K562 (cell line): ENCODE data around the gene WDR18.

Experiments used
- CEBPB ChIP-seq: fragments of 450-650 bp; IDR thresholded peaks from 2 replicates; pipeline ENCODE4 v1.6.1; 2016; ENCODE audit warnings: missing genetic modification characterization, missing compliant biosample characterization
- GABPA ChIP-seq: fragments of 200-800 bp; sonication (Bioruptor generic); conservative IDR thresholded peaks from 2 replicates; pipeline ENCODE4 v1.6.1; 2016; ENCODE audit warnings: low read depth, missing genetic modification characterization, missing compliant biosample characterization
- MTA3 ChIP-seq: fragments of 450-650 bp; formaldehyde crosslinking; IDR thresholded peaks from 2 replicates; pipeline ENCODE4 v1.6.1; 2017; ENCODE audit warnings: mild to moderate bottlenecking, borderline replicate concordance
- MTF1 ChIP-seq: fragments of 250-450 bp; sonication (Bioruptor Pico); IDR thresholded peaks from 2 replicates; pipeline ENCODE4 v1.9.0; 2021; ENCODE audit warnings: moderate library complexity, mild to moderate bottlenecking, inconsistent platforms, borderline replicate concordance
- MYC ChIP-seq, 2 experiments: fragments of 250-450 bp in 1 of 2; sonication (Bioruptor Pico) in 1 of 2; IDR thresholded peaks; 2 replicates each; pipeline versions ENCODE4 v1.5.1 to v1.6.1; 2012 to 2021; ENCODE audit warnings: low read depth in 2 of 2, borderline replicate concordance in 1 of 2, improper control_type of control experiment in 1 of 2, low read length in 1 of 2, mild to moderate bottlenecking in 1 of 2, moderate library complexity in 1 of 2
- NCOA1 ChIP-seq: fragments of 450-650 bp; IDR thresholded peaks from 2 replicates; pipeline ENCODE4 v1.6.1; 2016; ENCODE audit warnings: low read depth
- POLR2A ChIP-seq: fragments of 450-650 bp; conservative IDR thresholded peaks from 2 replicates; pipeline ENCODE4 v1.6.1; 2016
- POLR2AphosphoS5 ChIP-seq: IDR thresholded peaks from 2 replicates; pipeline ENCODE4 v1.6.1; 2011; ENCODE audit warnings: mild to moderate bottlenecking, low read depth, low read length, moderate library complexity; ENCODE audit not compliant: control insufficient read depth, insufficient read depth
- RCOR1 ChIP-seq, 2 experiments: IDR thresholded peaks; 2 replicates each; pipeline ENCODE4 v1.6.1; 2012; ENCODE audit warnings: low read depth in 2 of 2, low read length in 2 of 2, borderline replicate concordance in 1 of 2, improper control_type of control experiment in 1 of 2
- SMAD2 ChIP-seq: fragments of 150-350 bp; IDR thresholded peaks from 2 replicates; pipeline ENCODE4 v1.6.1; 2014; ENCODE audit warnings: low read depth, mild to moderate bottlenecking, low read length
- SMARCB1 ChIP-seq: IDR thresholded peaks from 2 replicates; pipeline ENCODE4 v1.6.1; 2011; ENCODE audit warnings: improper control_type of control experiment, low read depth; ENCODE audit not compliant: insufficient read length
- TAL1 ChIP-seq: fragments of 450-650 bp; IDR thresholded peaks from 2 replicates; pipeline ENCODE4 v1.6.1; 2016; ENCODE audit warnings: mild to moderate bottlenecking
- TRIM28 ChIP-seq: fragments of 450-650 bp; IDR thresholded peaks from 2 replicates; pipeline ENCODE4 v1.6.1; 2017

- no peak for TF ChIP-seq MTF1 (CRISPR knock-in tag)
- peak; percentile 61; the same call in 1 of the 2 replicates for TF ChIP-seq POLR2AphosphoS5
- no peak for TF ChIP-seq MTA3
- peak; percentile 55 to 98; a peak in 3 of 4 replicates for TF ChIP-seq RCOR1 (IDR thresholded peaks at IDR 0.05; ENCODE audit: borderline replicate concordance in 1 of 2, low read depth in 2 of 2, low read length in 2 of 2)
- TF ChIP-seq TAL1: peak; percentile 72
- TF ChIP-seq MYC (IDR thresholded peaks at IDR 0.05; ENCODE audit: low read depth, low read length): no peak
- no peak for TF ChIP-seq MYC (CRISPR knock-in tag; IDR thresholded peaks at IDR 0.05; ENCODE audit: borderline replicate concordance, low read depth)
- TF ChIP-seq GABPA (tag): no peak
- no peak for TF ChIP-seq NCOA1
- no peak for TF ChIP-seq SMARCB1
- TF ChIP-seq CEBPB (tag): no peak
- no peak for TF ChIP-seq POLR2A
- TF ChIP-seq SMAD2: no peak
- TF ChIP-seq TRIM28: no peak
Measured at GRCh38 chr19:961866-962620, 22.1 kb upstream of the WDR18 start.
